ENCODE measurements around the gene RNF224. TPM values are rescaled to one million over a fixed set of nuclear protein-coding genes. Genes with fewer than 3 reads are reported as not detected.

RNF224 gene
- total and polyA plus RNA-seq, 10 of the 15 experiments (the other 5 are each of a cell fraction or from before 2014, with no cell fraction given): not detected

DNA sequence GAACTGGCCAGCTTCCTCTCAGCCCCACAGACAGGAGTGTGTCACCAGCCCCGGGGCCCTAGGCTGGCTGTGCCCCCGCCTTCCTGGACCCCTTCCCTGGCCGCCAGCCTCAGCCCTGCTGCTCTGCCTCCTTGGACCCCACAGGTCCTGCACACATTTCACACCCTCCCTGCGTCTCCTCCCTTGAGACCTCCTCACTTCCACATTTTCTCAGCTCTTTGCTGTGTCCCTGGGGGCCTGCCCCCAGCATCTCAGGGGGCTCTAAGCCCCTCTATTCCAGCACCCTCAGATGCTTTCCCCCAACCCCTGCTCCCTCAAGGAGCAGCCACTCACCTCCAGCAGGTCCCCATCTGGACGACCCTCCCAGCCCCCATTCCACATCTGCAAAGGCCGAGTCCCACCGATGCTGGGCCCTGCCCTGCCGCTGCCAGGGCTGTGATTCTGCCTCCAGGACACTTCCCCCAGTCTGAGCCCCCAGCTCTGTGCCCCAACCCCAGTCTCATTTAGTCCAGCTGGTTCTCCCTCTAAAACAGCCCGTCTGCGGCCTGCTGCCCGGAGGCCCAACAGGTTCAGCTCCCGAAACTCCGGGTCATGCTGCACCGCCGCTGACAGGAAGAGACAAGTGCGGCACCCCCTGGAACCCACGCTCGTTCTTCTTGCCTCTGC, 7.6 kb downstream of the RNF224 start:
- Histone ChIP-seq H3K4me1 (ENCODE audit: control insufficient read depth, insufficient read depth, low read length) (peaks cover 26% of the 10 kb centered on the region), H3K4me3 (no peak overlapping the region), H2AFZ (ENCODE audit: control insufficient read depth, low read depth, low read length) (no peak overlapping the region), H3K4me2 (ENCODE audit: control insufficient read depth, insufficient read depth) (no peak overlapping the region), H3K9me3 (replicated peaks; ENCODE audit: control insufficient read depth, insufficient read depth, low read length) (no peaks in the 10 kb centered on the region), H3K27ac (ENCODE audit: control insufficient read depth, insufficient read depth) (no peak overlapping the region), H3K9ac (ENCODE audit: control insufficient read depth, insufficient read depth, low read length) (no peak overlapping the region), H4K20me1 (ENCODE audit: control insufficient read depth, insufficient read depth) (no peaks in the 10 kb centered on the region), H3K27me3 (replicated peaks in 1 of 2; ENCODE audit: control insufficient read depth in 2 of 2, insufficient read depth in 2 of 2, low read length in 1 of 2) (no peaks in the 10 kb centered on the region), H3K36me3 (ENCODE audit: control insufficient read depth in 2 of 2, insufficient read depth in 2 of 2, low read length in 1 of 2) (no peaks in the 10 kb centered on the region), H3K79me2 (ENCODE audit: control insufficient read depth, insufficient read depth, low read length) (peaks cover 4% of the 10 kb centered on the region)
- in situ Hi-C loops (cut with MboI): no loop called here
- BruUV-seq (replicated peaks): no TSS peak
- DNase-seq (ENCODE audit: low read depth, low spot score) (no peak), FAIRE-seq (no peak), ATAC-seq (no peak)
- POLR2A ChIA-PET: interaction anchor here (0.6 to 2.0 kb wide), 6 partner anchors 10 to 119 kb away, joined by 3 to 15 read pairs (median 4); partner anchors contain the start of genes CYSRT1 and TPRN
- CTCF ChIA-PET: interaction anchor here (0.9 to 1.3 kb wide), 5 partner anchors 12 to 206 kb away, joined by 3 to 8 read pairs (median 3); partner anchors contain the start of gene SSNA1
- intact Hi-C loops (cut with micrococcal nuclease; ENCODE audit: unreplicated experiment): loop anchor here (5.0 kb wide), 1 partner anchor 448 kb away; no protein-coding TSS in a partner anchor
- RAD21 ChIA-PET (ENCODE audit: unreplicated experiment): interaction anchor here (0.7 to 4.6 kb wide), 5 partner anchors 21 to 116 kb away, joined by 3 to 20 read pairs (median 4); partner anchors contain the start of genes ANAPC2 and SSNA1
- SMC1A ChIA-PET (ENCODE audit: uncharacterized antibody, unreplicated experiment): interaction anchor here (0.7 to 1.2 kb wide), 3 partner anchors 84 to 116 kb away, joined by 3 to 4 read pairs (median 3); no protein-coding TSS in a partner anchor
- 37% methylated on average over 18 of the region's 18 CpGs for WGBS (ENCODE audit: insufficient coverage, insufficient replicate concordance, low lambda C conversion rate, missing lambda C conversion rate)
- peak; percentile 60; the same call in 1 of the 2 replicates for TF ChIP-seq SPI1 (IDR thresholded peaks at IDR 0.05; ENCODE audit: borderline replicate concordance, insufficient read depth, low read depth, low read length)
- no peak for TF ChIP-seq CHD4 (IDR thresholded peaks at IDR 0.05)
- TF ChIP-seq, protein P1, sequence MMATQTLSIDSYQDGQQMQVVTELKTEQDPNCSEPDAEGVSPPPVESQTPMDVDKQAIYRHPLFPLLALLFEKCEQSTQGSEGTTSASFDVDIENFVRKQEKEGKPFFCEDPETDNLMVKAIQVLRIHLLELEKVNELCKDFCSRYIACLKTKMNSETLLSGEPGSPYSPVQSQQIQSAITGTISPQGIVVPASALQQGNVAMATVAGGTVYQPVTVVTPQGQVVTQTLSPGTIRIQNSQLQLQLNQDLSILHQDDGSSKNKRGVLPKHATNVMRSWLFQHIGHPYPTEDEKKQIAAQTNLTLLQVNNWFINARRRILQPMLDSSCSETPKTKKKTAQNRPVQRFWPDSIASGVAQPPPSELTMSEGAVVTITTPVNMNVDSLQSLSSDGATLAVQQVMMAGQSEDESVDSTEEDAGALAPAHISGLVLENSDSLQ (IDR thresholded peaks at IDR 0.05): no peak
- no peak for TF ChIP-seq SIX5 (IDR thresholded peaks at IDR 0.05; ENCODE audit: low read depth, low read length, severe bottlenecking)
- TF ChIP-seq NR2F1 (conservative IDR thresholded peaks at IDR 0.05): peak; percentile 39; the same call in 1 of the 2 replicates
- peak; percentile 89 for TF ChIP-seq MEF2B (IDR thresholded peaks at IDR 0.05; ENCODE audit: partially characterized antibody, poor library complexity, severe bottlenecking)
- TF ChIP-seq DPF2 (IDR thresholded peaks at IDR 0.05): 0 out of 2 replicates have a peak, but pooled peaks have one; percentile 32

All from GM12878 (cell line).